Measurements from ENCODE around the gene CD55. TPM values are rescaled to one million over a fixed set of nuclear protein-coding genes. Genes with fewer than 3 reads are reported as not detected.

The CD55 gene
- total and polyA plus RNA-seq, 8 donors = 8.1 to 168 (median 25.6) TPM

DNA sequence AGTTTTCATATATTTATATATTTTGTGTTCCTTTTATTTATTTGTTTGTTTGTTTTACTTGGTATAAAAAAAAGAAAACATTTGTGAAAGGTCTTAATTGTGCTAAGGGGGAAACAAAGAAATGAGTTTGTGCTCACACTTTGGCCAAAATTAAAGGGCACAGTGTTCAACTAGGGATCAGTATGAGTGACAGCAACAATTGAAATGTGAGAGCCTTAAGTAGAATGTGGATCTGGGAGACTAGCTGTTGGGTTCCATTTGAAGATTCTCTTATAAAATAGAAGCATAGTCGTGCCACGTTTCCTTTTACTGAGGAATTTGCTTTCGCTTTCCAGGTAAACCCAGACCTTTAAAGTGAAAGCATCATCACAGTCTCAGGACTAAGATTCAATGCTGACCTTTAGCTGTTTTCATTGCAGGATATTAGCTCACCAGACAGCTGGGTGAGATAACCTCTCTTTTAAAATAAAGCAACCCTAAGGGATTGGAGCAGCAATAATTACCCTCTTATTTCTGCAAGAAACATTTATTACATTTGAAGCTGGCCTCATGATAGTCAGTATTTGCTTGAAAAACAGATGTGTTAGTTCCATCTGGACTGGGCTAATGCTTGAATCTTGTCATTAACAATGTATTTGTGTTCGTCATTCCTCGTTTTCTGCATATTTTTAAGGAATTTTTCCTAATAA, 37.1 kb upstream of the CD55 start:
- Histone ChIP-seq H3K27ac (peak overlapping the region in 1 of 5 donors; percentile 14), H3K27me3 (no peaks in the 10 kb centered on the region), H3K4me3 (no peak overlapping the region), H3K4me1 (peaks cover 0 to 24% (median 5%) of the 10 kb centered on the region in 4 donors), H3K36me3 (no peaks in the 10 kb centered on the region), H3K9me3 (no peaks in the 10 kb centered on the region)
- DNase-seq = peak in 1 of 2 donors; percentile 53
- intact Hi-C loops (cut with DNase I; ENCODE audit: low total_unique reads) = no loop called here
- 53 to 81% (median 64%) methylated on average over 5 of the region's 5 CpGs for WGBS, 5 donors
- TF ChIP-seq POLR2A (IDR thresholded peaks at IDR 0.05) (no peak), EP300 (IDR thresholded peaks at IDR 0.05) (no peak), POLR2AphosphoS5 (IDR thresholded peaks at IDR 0.05) (no peak)
- TF ChIP-seq, protein P1, sequence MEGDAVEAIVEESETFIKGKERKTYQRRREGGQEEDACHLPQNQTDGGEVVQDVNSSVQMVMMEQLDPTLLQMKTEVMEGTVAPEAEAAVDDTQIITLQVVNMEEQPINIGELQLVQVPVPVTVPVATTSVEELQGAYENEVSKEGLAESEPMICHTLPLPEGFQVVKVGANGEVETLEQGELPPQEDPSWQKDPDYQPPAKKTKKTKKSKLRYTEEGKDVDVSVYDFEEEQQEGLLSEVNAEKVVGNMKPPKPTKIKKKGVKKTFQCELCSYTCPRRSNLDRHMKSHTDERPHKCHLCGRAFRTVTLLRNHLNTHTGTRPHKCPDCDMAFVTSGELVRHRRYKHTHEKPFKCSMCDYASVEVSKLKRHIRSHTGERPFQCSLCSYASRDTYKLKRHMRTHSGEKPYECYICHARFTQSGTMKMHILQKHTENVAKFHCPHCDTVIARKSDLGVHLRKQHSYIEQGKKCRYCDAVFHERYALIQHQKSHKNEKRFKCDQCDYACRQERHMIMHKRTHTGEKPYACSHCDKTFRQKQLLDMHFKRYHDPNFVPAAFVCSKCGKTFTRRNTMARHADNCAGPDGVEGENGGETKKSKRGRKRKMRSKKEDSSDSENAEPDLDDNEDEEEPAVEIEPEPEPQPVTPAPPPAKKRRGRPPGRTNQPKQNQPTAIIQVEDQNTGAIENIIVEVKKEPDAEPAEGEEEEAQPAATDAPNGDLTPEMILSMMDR (IDR thresholded peaks at IDR 0.05) = no peak

DNA sequence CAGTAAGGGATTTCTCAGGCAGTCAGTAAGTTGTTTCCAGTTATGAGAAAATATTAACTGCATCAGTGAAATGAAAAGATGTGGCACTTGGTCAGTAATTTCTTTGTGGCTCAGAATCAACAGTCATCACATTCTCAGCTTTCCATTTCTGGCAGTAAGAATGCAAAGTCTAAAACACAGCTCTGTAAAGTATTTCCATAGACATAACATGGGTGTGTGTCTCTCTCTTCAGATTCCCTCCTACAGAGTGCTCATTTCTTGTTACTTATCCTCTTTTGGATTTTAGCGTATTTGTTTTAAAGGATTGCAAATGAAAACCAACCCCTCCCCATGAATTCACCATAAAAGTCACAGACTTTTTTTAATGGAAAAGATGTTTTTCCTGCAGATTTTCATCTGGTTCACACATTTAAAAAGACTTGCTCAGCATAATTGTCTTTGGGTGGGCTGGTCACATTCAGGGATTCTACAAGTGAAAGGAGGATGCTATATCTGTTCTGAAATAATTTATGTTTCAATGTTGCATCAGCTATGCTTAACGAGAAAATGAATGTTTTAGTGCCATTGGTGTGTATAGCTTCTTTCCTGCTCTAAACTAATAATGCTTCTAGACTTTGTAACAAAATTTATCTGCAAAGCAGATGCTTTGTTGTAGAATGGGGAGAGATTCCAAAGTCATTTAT, 34.6 kb upstream of the CD55 start:
- intact Hi-C loops (cut with DNase I; ENCODE audit: low total_unique reads) = no loop called here
- Histone ChIP-seq H3K27ac (no peak overlapping the region), H3K27me3 (no peaks in the 10 kb centered on the region), H3K36me3 (no peaks in the 10 kb centered on the region), H3K9me3 (peaks cover 0 to 8% (median 3%) of the 10 kb centered on the region in 4 donors), H3K4me3 (no peak overlapping the region), H3K4me1 (peaks cover 0 to 22% (median 5%) of the 10 kb centered on the region in 4 donors)
- 73 to 86% (median 80%) methylated on average over 2 of the region's 2 CpGs for WGBS, 5 donors
- peak in 1 of 2 donors; percentile 61 for DNase-seq
- no peak for TF ChIP-seq POLR2A (IDR thresholded peaks at IDR 0.05)
- no peak for TF ChIP-seq EP300 (IDR thresholded peaks at IDR 0.05)
- TF ChIP-seq, protein P1 (IDR thresholded peaks at IDR 0.05) = no peak
- TF ChIP-seq POLR2AphosphoS5 (IDR thresholded peaks at IDR 0.05) = no peak

DNA sequence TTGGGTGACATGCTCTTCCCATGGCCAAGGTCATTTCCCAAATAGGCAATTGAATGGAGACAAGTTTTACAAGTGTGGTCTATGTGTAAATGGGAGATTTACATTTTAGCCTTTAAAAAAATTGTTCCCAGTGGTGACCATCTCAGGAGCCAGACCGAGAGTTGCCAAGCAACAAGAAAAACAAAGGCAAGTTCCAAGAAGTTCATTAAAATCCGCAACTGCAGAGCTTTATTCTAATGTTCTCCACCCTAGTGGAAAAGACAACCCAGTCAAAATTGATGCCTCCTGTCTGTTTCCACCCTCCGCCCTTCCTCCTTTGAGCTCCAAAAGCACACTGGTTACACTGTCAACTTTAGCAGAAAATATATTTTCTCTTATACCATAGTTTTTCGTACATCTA, 33.2 kb upstream of the CD55 start:
- intact Hi-C loops (cut with DNase I; ENCODE audit: low total_unique reads) = no loop called here
- Histone ChIP-seq H3K4me3 (no peak overlapping the region), H3K9me3 (peaks cover 0 to 9% (median 4%) of the 10 kb centered on the region in 4 donors), H3K27me3 (no peaks in the 10 kb centered on the region), H3K4me1 (peaks cover 0 to 10% (median 0%) of the 10 kb centered on the region in 4 donors), H3K36me3 (no peaks in the 10 kb centered on the region), H3K27ac (no peak overlapping the region)
- WGBS, 5 donors = 59 to 80% (median 64%) methylated on average over 4 of the region's 4 CpGs
- DNase-seq = peak in 1 of 2 donors; percentile 80
- TF ChIP-seq POLR2A (IDR thresholded peaks at IDR 0.05) (no peak), POLR2AphosphoS5 (IDR thresholded peaks at IDR 0.05) (no peak), EP300 (IDR thresholded peaks at IDR 0.05) (no peak)
- TF ChIP-seq, protein P1 (IDR thresholded peaks at IDR 0.05) = no peak

DNA sequence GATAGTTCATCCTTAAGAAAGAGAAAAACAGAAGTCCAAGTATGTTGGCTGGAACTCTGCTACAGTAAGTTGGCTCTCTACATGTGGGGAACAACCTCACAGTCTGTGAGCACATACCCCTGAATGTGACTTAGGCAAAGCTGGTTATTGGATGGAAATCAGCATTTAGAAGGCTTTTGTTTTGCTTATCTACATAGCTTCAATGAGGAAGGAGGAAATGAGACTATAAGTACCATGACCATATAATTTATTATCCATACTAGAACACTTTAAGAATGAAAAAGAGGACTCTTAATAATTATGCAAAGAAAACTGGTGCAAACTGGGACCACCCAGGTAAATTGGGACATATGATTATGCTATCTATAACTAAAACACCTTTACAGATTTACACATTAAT, 31.7 kb upstream of the CD55 start:
- Histone ChIP-seq H3K4me1 (no peaks in the 10 kb centered on the region), H3K36me3 (no peaks in the 10 kb centered on the region), H3K27ac (no peak overlapping the region), H3K4me3 (no peak overlapping the region), H3K9me3 (peaks cover 0 to 9% (median 4%) of the 10 kb centered on the region in 4 donors), H3K27me3 (no peaks in the 10 kb centered on the region)
- TF ChIP-seq POLR2A (IDR thresholded peaks at IDR 0.05) = no peak
- no peak for TF ChIP-seq POLR2AphosphoS5 (IDR thresholded peaks at IDR 0.05)
- TF ChIP-seq, protein P1 (IDR thresholded peaks at IDR 0.05) = no peak
- TF ChIP-seq EP300 (IDR thresholded peaks at IDR 0.05) = no peak
- intact Hi-C loops (cut with DNase I; ENCODE audit: low total_unique reads) = no loop called here
- DNase-seq = no peak
